GM12892 (cell line): ENCODE data around the gene SYTL5.

Source experiments
- POLR2A ChIP-seq: IDR thresholded peaks from 2 replicates; pipeline ENCODE4 v1.6.1; 2011; ENCODE audit warnings: low read depth, low read length, control low read depth
- POLR2AphosphoS5 ChIP-seq: IDR thresholded peaks from 2 replicates; pipeline ENCODE4 v1.6.1; 2011; ENCODE audit warnings: low read depth, low read length, control low read depth
- TAF1 ChIP-seq: IDR thresholded peaks from 2 replicates; pipeline ENCODE4 v1.6.1; 2011; ENCODE audit warnings: low read depth, mild to moderate bottlenecking, control low read depth, low read length, borderline replicate concordance

- TF ChIP-seq TAF1 (no peak), POLR2A (no peak), POLR2AphosphoS5 (no peak)
Observed at GRCh38 chrX:38138157-38138891, 132.0 kb downstream of the SYTL5 start.
